ENCODE results near the gene ASAP2. TPM values are rescaled to one million over a fixed set of nuclear protein-coding genes. Genes with fewer than 3 reads are reported as not detected.

The ASAP2 gene
- total RNA-seq, 1 experiment from 2014 or later = 12.6 TPM

DNA sequence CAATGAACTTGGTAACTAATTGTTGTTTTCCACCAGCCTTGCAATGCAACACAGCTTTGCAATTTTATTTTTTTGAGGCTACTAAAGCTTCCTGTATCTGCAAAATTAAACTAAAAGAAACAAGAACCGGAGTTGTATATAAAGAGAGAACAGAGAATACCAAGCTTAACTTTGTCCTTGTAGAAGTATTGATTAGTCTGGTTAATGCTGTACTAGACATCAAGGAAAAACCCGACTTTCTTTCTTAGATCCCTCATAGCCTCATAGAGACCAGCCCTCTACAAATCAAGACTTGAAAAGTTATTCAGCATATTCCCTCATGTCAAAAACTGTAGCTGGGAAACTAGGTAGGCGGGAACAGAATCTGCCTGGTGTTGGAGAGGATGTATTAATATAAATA, 1.7 kb upstream of the ASAP2 start:
- Mint-ChIP-seq H3K27me3 (ENCODE audit: low read depth) (peaks cover 35% of the 10 kb centered on the region), H3K36me3 (ENCODE audit: insufficient read depth in 1 of 3, low read depth in 3 of 3) (peaks cover 0 to 2% (median under 1%) of the 10 kb centered on the region in 3 experiments; a peak in 2 of 7 replicates), H3K9me3 (no peaks in the 10 kb centered on the region), H3K4me3 (peak overlapping the region in 1 of 2 experiments; percentile 88; a peak in 1 of 5 replicates), H3K27ac (no peak overlapping the region), H3K4me1 (peaks cover 22 to 23% of the 10 kb centered on the region in 2 experiments)
- no CpG with 5 or more reads among the region's 3 CpGs for WGBS (ENCODE audit: extremely low coverage, insufficient read length, low lambda C conversion rate)
- Histone ChIP-seq H3K4ac (ENCODE audit: low read depth, low read length) (no peak overlapping the region), H3K23ac (ENCODE audit: insufficient read length, low read depth, low read length) (no peak overlapping the region), H3K27me3 (ENCODE audit: insufficient read depth, low read length) (no peaks in the 10 kb centered on the region; the same call in 1 of the 2 replicates), H4K20me1 (ENCODE audit: control insufficient read depth, insufficient read depth, insufficient read length) (no peaks in the 10 kb centered on the region), H3K14ac (ENCODE audit: insufficient read depth, low read length) (no peak overlapping the region), H2AK5ac (ENCODE audit: insufficient read length, low read length) (no peak overlapping the region), H3K4me2 (ENCODE audit: insufficient read depth, insufficient read length, low read length) (no peak overlapping the region), H2BK5ac (ENCODE audit: insufficient read length, low read length) (no peak overlapping the region), H3K79me2 (ENCODE audit: insufficient read depth, low read length) (no peaks in the 10 kb centered on the region), H2AFZ (ENCODE audit: low read length) (no peak overlapping the region), H3K4me1 (ENCODE audit: insufficient read depth, low read length) (no peaks in the 10 kb centered on the region), H3K23me2 (ENCODE audit: insufficient read length, low read depth, low read length, poor library complexity, severe bottlenecking) (peaks cover 9% of the 10 kb centered on the region), H2BK20ac (ENCODE audit: low read depth, low read length, poor library complexity, severe bottlenecking) (no peak overlapping the region), H3T11ph (ENCODE audit: low read length) (no peak overlapping the region), H4K91ac (ENCODE audit: insufficient read length, low read depth, low read length) (no peak overlapping the region), H3K56ac (ENCODE audit: insufficient read length, low read depth, low read length) (no peak overlapping the region), H3K79me1 (ENCODE audit: insufficient read depth, low read depth, low read length, poor library complexity, severe bottlenecking) (no peaks in the 10 kb centered on the region), H3K27ac (ENCODE audit: insufficient read length, low read depth, low read length) (no peak overlapping the region), H3K9me3 (ENCODE audit: control insufficient read depth, low read depth, low read length) (no peaks in the 10 kb centered on the region), H4K8ac (replicated peaks; ENCODE audit: insufficient read length, low read depth, low read length) (no peak overlapping the region), H2BK120ac (ENCODE audit: low read depth, low read length, poor library complexity, severe bottlenecking) (no peak overlapping the region), H2BK15ac (ENCODE audit: low read depth, low read length) (no peak overlapping the region), H4K5ac (ENCODE audit: insufficient read length, low read depth, low read length) (no peak overlapping the region), H3K18ac (ENCODE audit: insufficient read length, low read depth, low read length) (no peak overlapping the region), H3K9ac (ENCODE audit: extremely low read depth, insufficient read length, low read length) (no peak overlapping the region), H2BK12ac (ENCODE audit: insufficient read length, low read depth, low read length) (no peak overlapping the region)
- DNase-seq = no peak
- TF ChIP-seq, protein P1, sequence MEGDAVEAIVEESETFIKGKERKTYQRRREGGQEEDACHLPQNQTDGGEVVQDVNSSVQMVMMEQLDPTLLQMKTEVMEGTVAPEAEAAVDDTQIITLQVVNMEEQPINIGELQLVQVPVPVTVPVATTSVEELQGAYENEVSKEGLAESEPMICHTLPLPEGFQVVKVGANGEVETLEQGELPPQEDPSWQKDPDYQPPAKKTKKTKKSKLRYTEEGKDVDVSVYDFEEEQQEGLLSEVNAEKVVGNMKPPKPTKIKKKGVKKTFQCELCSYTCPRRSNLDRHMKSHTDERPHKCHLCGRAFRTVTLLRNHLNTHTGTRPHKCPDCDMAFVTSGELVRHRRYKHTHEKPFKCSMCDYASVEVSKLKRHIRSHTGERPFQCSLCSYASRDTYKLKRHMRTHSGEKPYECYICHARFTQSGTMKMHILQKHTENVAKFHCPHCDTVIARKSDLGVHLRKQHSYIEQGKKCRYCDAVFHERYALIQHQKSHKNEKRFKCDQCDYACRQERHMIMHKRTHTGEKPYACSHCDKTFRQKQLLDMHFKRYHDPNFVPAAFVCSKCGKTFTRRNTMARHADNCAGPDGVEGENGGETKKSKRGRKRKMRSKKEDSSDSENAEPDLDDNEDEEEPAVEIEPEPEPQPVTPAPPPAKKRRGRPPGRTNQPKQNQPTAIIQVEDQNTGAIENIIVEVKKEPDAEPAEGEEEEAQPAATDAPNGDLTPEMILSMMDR (conservative IDR thresholded peaks at IDR 0.05) = no peak

All from H9 (cell line).